Suprapubic skin (tissue), 4 donors: ENCODE data around the gene GLIS2.

Source experiments
- EP300 ChIP-seq: sonication (generic); formaldehyde crosslinking; IDR thresholded peaks from one replicate; pipeline ENCODE4 v1.6.1; 2017; ENCODE audit warnings: antibody characterized with exemption
- POLR2A ChIP-seq, 2 donors: fragments of 450-650 bp; IDR thresholded peaks; one replicate each; pipeline ENCODE4 v1.6.1; 2017; ENCODE audit warnings: antibody characterized with exemption in 2 of 2, mild to moderate bottlenecking in 2 of 2, moderate library complexity in 2 of 2
- POLR2AphosphoS5 ChIP-seq, 3 donors: sonication (generic); formaldehyde crosslinking; IDR thresholded peaks; one replicate each; pipeline ENCODE4 v1.6.1; 2017; ENCODE audit warnings: antibody characterized with exemption in 3 of 3
- TF ChIP-seq, protein P1 (sequence below), 2 donors: fragments of 200-600 bp in 1 of 2; fragments of 450-650 bp in 1 of 2; sonication (generic) in 1 of 2; IDR thresholded peaks; one replicate each; pipeline ENCODE4 v1.5.1; 2016 to 2019; ENCODE audit warnings: antibody characterized with exemption in 2 of 2, mild to moderate bottlenecking in 1 of 2, moderate library complexity in 1 of 2

DNA sequence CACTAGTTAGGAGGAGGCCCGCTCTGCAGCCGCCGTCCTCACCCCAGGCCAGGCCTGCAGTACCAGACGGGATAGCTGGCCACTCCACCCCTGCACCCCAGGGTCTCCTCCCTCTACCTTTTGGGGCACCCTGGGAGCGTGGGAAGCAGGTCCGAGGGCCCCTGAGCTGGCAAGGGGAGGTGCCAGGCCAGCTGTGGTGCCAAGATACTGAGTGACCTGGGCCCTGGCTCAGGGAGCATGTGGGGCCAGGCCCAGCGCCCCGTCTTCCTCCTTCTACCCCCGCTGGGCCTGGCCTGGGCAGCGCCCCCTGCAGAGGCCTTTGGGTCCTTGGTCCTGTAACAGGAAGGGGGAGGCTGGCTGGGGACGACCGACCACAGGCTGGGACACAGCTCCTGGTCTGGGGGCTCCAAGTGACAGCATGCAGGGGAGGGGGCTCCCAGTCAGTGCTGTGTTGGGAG, 22.3 kb downstream of the GLIS2 start:
- TF ChIP-seq EP300 = no peak
- TF ChIP-seq, protein P1, sequence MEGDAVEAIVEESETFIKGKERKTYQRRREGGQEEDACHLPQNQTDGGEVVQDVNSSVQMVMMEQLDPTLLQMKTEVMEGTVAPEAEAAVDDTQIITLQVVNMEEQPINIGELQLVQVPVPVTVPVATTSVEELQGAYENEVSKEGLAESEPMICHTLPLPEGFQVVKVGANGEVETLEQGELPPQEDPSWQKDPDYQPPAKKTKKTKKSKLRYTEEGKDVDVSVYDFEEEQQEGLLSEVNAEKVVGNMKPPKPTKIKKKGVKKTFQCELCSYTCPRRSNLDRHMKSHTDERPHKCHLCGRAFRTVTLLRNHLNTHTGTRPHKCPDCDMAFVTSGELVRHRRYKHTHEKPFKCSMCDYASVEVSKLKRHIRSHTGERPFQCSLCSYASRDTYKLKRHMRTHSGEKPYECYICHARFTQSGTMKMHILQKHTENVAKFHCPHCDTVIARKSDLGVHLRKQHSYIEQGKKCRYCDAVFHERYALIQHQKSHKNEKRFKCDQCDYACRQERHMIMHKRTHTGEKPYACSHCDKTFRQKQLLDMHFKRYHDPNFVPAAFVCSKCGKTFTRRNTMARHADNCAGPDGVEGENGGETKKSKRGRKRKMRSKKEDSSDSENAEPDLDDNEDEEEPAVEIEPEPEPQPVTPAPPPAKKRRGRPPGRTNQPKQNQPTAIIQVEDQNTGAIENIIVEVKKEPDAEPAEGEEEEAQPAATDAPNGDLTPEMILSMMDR (IDR thresholded peaks at IDR 0.05) = no peak
- TF ChIP-seq POLR2AphosphoS5 (IDR thresholded peaks at IDR 0.05) = no peak
- no peak for TF ChIP-seq POLR2A (IDR thresholded peaks at IDR 0.05)
